ENCODE data around the gene MGARP. TPM values are rescaled to one million over a fixed set of nuclear protein-coding genes. Genes with fewer than 3 reads are reported as not detected.

The MGARP gene
- total RNA-seq, 1 experiment from 2014 or later, result 0.22 TPM

DNA sequence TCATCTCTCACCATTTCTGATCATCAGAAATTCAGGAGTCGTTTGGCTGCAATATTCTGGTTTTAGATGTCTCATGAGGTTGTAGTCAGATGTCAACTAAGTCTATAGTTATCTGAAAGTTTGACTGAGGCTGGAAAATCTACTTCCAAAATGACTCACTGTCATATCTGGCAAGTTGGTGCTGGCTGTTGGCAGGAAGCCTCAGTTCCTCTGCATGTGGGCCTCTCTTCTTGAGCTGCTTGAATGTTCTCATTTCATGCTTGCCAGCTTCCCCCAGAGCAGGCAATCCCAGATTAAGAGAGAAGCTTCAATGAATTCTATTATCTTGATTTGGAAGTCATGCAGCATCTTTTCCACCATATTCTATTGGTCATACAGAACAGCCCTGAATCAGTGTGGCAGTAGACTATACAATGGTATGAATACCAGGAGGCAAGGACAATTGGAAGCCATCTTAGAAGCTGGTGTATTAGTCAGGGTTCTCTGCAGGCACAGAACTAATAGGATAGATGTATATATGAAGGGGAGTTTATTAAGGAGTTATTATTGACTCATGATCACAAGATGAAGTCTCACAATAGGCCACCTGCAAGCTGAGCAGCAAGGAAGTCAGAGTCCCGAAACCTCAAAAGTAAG lies 56.2 kb downstream of the MGARP start:
- no peak for ATAC-seq
- CTCF ChIA-PET, result no interaction called here

DNA sequence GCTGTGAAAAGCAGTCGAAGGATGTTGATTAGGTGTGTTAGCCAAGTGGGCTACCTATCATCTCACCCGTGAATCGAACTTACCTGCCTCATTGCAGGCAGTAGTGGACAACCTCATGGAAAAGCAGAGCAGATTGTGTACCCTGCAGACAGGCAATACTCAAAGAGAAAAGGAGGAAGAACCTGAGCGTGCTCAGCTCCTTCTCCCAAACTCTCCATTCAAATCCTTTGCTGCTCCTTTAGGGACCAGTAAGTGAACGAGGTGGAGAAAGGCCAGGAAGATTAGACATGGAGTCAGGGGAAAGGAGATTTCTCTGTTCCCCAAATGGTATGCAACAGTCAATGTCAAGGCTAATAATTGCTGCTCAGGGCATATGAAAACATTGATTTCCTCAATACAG lies 57.8 kb downstream of the MGARP start:
- no peaks in the 10 kb centered on the region for H3K9me3 ChIP-seq (ENCODE audit: control insufficient read depth in 1 of 2, insufficient read depth in 1 of 2, low read depth in 1 of 2, low read length in 2 of 2)
- ATAC-seq (no peak), DNase-seq (ENCODE audit: low read depth, low spot score) (no peak)
- POLR2A ChIA-PET, result no interaction called here
- no peak overlapping the region for H3K9ac ChIP-seq (ENCODE audit: low read length)
- no peak overlapping the region for H3K27ac ChIP-seq (ENCODE audit: low read depth, low read length)
- no peak for TF ChIP-seq ZNF274 (IDR thresholded peaks at IDR 0.05; ENCODE audit: low read depth, low read length)
- TF ChIP-seq EGR1 (IDR thresholded peaks at IDR 0.05; ENCODE audit: low read depth), result no peak
- TF ChIP-seq CBX3 (IDR thresholded peaks at IDR 0.05; ENCODE audit: low read depth), result no peak
- no peak for TF ChIP-seq RAD21 (IDR thresholded peaks at IDR 0.05; ENCODE audit: low read depth)
- H2AFZ ChIP-seq (ENCODE audit: low read depth, low read length, poor library complexity, severe bottlenecking), result no peak overlapping the region
- no peaks in the 10 kb centered on the region for H3K27me3 ChIP-seq (ENCODE audit: insufficient read depth, low read length)
- H3K36me3 ChIP-seq (ENCODE audit: control insufficient read depth in 1 of 2, insufficient read depth in 2 of 2, low read length in 2 of 2), result no peaks in the 10 kb centered on the region
- no peak overlapping the region for H3K4me3 ChIP-seq (replicated peaks in 1 of 2; ENCODE audit: low read depth in 1 of 2, low read length in 2 of 2)
- intact Hi-C loops (cut with micrococcal nuclease), result no loop called here
- BruUV-seq (replicated peaks), result no TSS peak
- CTCF ChIA-PET, result no interaction called here
- no peaks in the 10 kb centered on the region for H3K79me2 ChIP-seq (ENCODE audit: insufficient read depth, low read length)
- no peak overlapping the region for H3K4me2 ChIP-seq (ENCODE audit: low read length)
- RAD21 ChIA-PET (ENCODE audit: low non-redundant PET in 1 of 2, low total read pairs in 2 of 2, uncharacterized antibody in 2 of 2, unreplicated experiment in 2 of 2), result no interaction called here
- H3K9me2 ChIP-seq (ENCODE audit: insufficient read depth), result no peaks in the 10 kb centered on the region
- no peaks in the 10 kb centered on the region for H4K20me1 ChIP-seq (ENCODE audit: insufficient read depth)
- no peaks in the 10 kb centered on the region for H3K4me1 ChIP-seq (ENCODE audit: control insufficient read depth in 1 of 2, insufficient read depth in 2 of 2, low read length in 2 of 2)

More for the DNA sequence above, 56.2 kb downstream of the MGARP start:
- BruUV-seq (replicated peaks), result no TSS peak
- H3K79me2 ChIP-seq (ENCODE audit: insufficient read depth, low read length), result no peaks in the 10 kb centered on the region
- no peak overlapping the region for H3K9ac ChIP-seq (ENCODE audit: low read length)
- TF ChIP-seq CEBPB (IDR thresholded peaks at IDR 0.05; ENCODE audit: low read depth) (no peak), ELF1 (IDR thresholded peaks at IDR 0.05; ENCODE audit: borderline replicate concordance, low read depth) (no peak), FOSL1 (IDR thresholded peaks at IDR 0.05; ENCODE audit: low read depth) (no peak), TCF7L2 (IDR thresholded peaks at IDR 0.05; ENCODE audit: borderline replicate concordance, extremely low read depth, insufficient read depth, insufficient read length) (no peak), ZFX (IDR thresholded peaks at IDR 0.05) (no peak), POLR2A (IDR thresholded peaks at IDR 0.05; ENCODE audit: borderline replicate concordance, extremely low read depth, insufficient read depth, insufficient read length) (no peak), CBX3 (IDR thresholded peaks at IDR 0.05; ENCODE audit: low read depth) (no peak), EZH2 (IDR thresholded peaks at IDR 0.05) (no peak), EGR1 (IDR thresholded peaks at IDR 0.05; ENCODE audit: low read depth) (no peak)
- TF ChIP-seq, protein P1, sequence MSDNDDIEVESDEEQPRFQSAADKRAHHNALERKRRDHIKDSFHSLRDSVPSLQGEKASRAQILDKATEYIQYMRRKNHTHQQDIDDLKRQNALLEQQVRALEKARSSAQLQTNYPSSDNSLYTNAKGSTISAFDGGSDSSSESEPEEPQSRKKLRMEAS (IDR thresholded peaks at IDR 0.05), result no peak
- peaks cover 0 to 6% of the 10 kb centered on the region in 2 experiments; a peak in 2 of 4 replicates for H3K4me1 ChIP-seq (ENCODE audit: control insufficient read depth in 1 of 2, insufficient read depth in 2 of 2, low read length in 2 of 2)
- intact Hi-C loops (cut with micrococcal nuclease), result no loop called here
- ChIA-PET POLR2A (no interaction called here), RAD21 (ENCODE audit: low non-redundant PET in 1 of 2, low total read pairs in 2 of 2, uncharacterized antibody in 2 of 2, unreplicated experiment in 2 of 2) (interaction anchor here in 1 of 2 experiments (0.6 kb wide), 1 partner anchor 122 kb away, joined by 4 read pairs; no protein-coding TSS in a partner anchor)
- no peaks in the 10 kb centered on the region for H4K20me1 ChIP-seq (ENCODE audit: insufficient read depth)
- no peaks in the 10 kb centered on the region for H3K9me2 ChIP-seq (ENCODE audit: insufficient read depth)
- H3K27me3 ChIP-seq (ENCODE audit: insufficient read depth, low read length), result no peaks in the 10 kb centered on the region
- H3K9me3 ChIP-seq (ENCODE audit: control insufficient read depth in 1 of 2, insufficient read depth in 1 of 2, low read depth in 1 of 2, low read length in 2 of 2), result no peaks in the 10 kb centered on the region
- H3K27ac ChIP-seq (ENCODE audit: low read depth, low read length), result no peak overlapping the region
- no peak overlapping the region for H2AFZ ChIP-seq (ENCODE audit: low read depth, low read length, poor library complexity, severe bottlenecking)
- no peak overlapping the region for H3K4me2 ChIP-seq (ENCODE audit: low read length)
- no peak for DNase-seq (ENCODE audit: low read depth, low spot score)
- H3K36me3 ChIP-seq (ENCODE audit: control insufficient read depth in 1 of 2, insufficient read depth in 2 of 2, low read length in 2 of 2), result no peaks in the 10 kb centered on the region
- H3K4me3 ChIP-seq (replicated peaks in 1 of 2; ENCODE audit: low read depth in 1 of 2, low read length in 2 of 2), result no peak overlapping the region

Data from HCT116 (cell line).